ENCODE measurements around the gene ATP6V1D. TPM values are rescaled to one million over a fixed set of nuclear protein-coding genes. Genes with fewer than 3 reads are reported as not detected.

ATP6V1D gene
- total and polyA plus RNA-seq, 2 of the 8 experiments (the other 6 are each of a cell fraction or from before 2014, with no cell fraction given): 45.1 to 76.3 TPM

DNA sequence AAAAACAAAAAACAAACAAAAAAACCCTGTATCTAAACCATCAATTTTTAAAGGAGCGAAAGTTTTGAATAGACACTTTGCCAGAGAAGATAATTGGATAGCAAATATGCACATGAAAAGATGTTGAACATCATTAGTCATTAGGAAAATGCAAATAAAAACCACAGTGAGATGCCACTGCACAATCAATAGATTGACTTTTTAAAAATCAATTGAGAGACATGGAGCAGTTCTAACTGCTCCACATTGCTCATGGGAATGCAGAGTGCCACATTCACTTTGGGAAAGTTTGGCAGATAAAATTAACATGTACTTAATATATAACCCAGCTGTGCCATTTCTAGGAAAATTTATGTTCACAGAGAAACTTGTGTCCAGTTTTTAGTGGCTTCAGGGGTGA, 13.2 kb upstream of the ATP6V1D start:
- ChIA-PET CTCF (ENCODE audit: partially characterized antibody) (no interaction called here), POLR2A (ENCODE audit: partially characterized antibody) (no interaction called here)
- no peak overlapping the region for H2BK120ac ChIP-seq (replicated peaks; ENCODE audit: low read depth, low read length)
- no peak overlapping the region for H2AFZ ChIP-seq (ENCODE audit: low read length)
- H2BK20ac ChIP-seq (ENCODE audit: low read length): no peak overlapping the region
- no peaks in the 10 kb centered on the region for H3K9me3 ChIP-seq (ENCODE audit: insufficient read depth in 2 of 2, low read depth in 1 of 2, low read length in 1 of 2)
- DNase-seq (ENCODE audit: low read depth in 1 of 2, low spot score in 2 of 2) (no peak), FAIRE-seq (no peak)
- TF ChIP-seq KDM1A (IDR thresholded peaks at IDR 0.05; ENCODE audit: borderline replicate concordance, low read length) (no peak), NRF1 (IDR thresholded peaks at IDR 0.05; ENCODE audit: low read depth, low read length) (no peak), POLR2A (IDR thresholded peaks at IDR 0.05; ENCODE audit: control extremely low read depth in 1 of 2, low read depth in 2 of 2, low read length in 2 of 2) (no peak), JUND (IDR thresholded peaks at IDR 0.05; ENCODE audit: low read length) (no peak), TAF7 (optimal IDR thresholded peaks at IDR 0.05; ENCODE audit: borderline replicate concordance, low read depth, low read length) (no peak), SP2 (IDR thresholded peaks at IDR 0.05; ENCODE audit: low read length) (no peak), EZH2 (IDR thresholded peaks at IDR 0.05; ENCODE audit: low read depth, low read length, severe bottlenecking) (no peak), BCL11A (IDR thresholded peaks at IDR 0.05; ENCODE audit: low read depth in 2 of 2, low read length in 2 of 2) (no peak), SUZ12 (IDR thresholded peaks at IDR 0.05; ENCODE audit: low read length) (no peak), JUN (IDR thresholded peaks at IDR 0.05; ENCODE audit: low read depth, low read length) (no peak), CHD2 (IDR thresholded peaks at IDR 0.05; ENCODE audit: low read length) (no peak), POU5F1 (IDR thresholded peaks at IDR 0.05; ENCODE audit: low read depth, low read length) (no peak), SP1 (IDR thresholded peaks at IDR 0.05; ENCODE audit: low read depth, low read length) (no peak)
- no peak overlapping the region for H4K8ac ChIP-seq (ENCODE audit: extremely low read depth, insufficient read depth, low read length)
- H3K27ac ChIP-seq (ENCODE audit: low read depth, low read length): no peak overlapping the region
- no peak overlapping the region for H2AK5ac ChIP-seq (ENCODE audit: low read depth, low read length)
- peaks cover 0 to 9% of the 10 kb centered on the region in 2 experiments; a peak in 1 of 4 replicates for H3K79me2 ChIP-seq (ENCODE audit: control insufficient read depth in 1 of 2, insufficient read depth in 2 of 2, low read length in 2 of 2)
- no peak overlapping the region for H3K9ac ChIP-seq (replicated peaks in 1 of 4; ENCODE audit: extremely low read depth in 1 of 4, low read depth in 3 of 4, low read length in 3 of 4)
- H4K5ac ChIP-seq (ENCODE audit: insufficient read length, low read depth, low read length): no peak overlapping the region
- no peak overlapping the region for H3K4ac ChIP-seq (replicated peaks; ENCODE audit: insufficient read length, low read depth, low read length)
- no peak overlapping the region for H2BK15ac ChIP-seq (ENCODE audit: low read length)
- H3K36me3 ChIP-seq (ENCODE audit: control insufficient read depth in 2 of 4, insufficient read depth in 4 of 4, low read length in 3 of 4): peaks cover 14 to 79% (median 42%) of the 10 kb centered on the region in 4 experiments
- no peaks in the 10 kb centered on the region for H3K4me1 ChIP-seq (replicated peaks in 1 of 4; ENCODE audit: control insufficient read depth in 3 of 4, insufficient read depth in 4 of 4, low read length in 3 of 4)
- H4K20me1 ChIP-seq (replicated peaks in 1 of 2; ENCODE audit: control insufficient read depth in 1 of 2, insufficient read depth in 2 of 2, low read length in 2 of 2): peaks cover 0 to 5% of the 10 kb centered on the region in 2 experiments
- no peaks in the 10 kb centered on the region for H3K27me3 ChIP-seq (replicated peaks in 1 of 4; ENCODE audit: control insufficient read depth in 3 of 4, extremely low read depth in 1 of 4, insufficient read depth in 3 of 4, low read length in 3 of 4)
- no peak overlapping the region for H3K4me2 ChIP-seq (ENCODE audit: insufficient read depth in 1 of 2, low read depth in 2 of 2, low read length in 2 of 2)
- no peak overlapping the region for H3K23ac ChIP-seq (ENCODE audit: insufficient read length)
- H3K18ac ChIP-seq (ENCODE audit: extremely low read depth, low read length): no peak overlapping the region
- no peak overlapping the region for H3K56ac ChIP-seq (replicated peaks; ENCODE audit: insufficient read length, low read depth, low read length)
- H3K23me2 ChIP-seq (ENCODE audit: low read depth, low read length): no peaks in the 10 kb centered on the region
- 95% methylated on average over 1 of the region's 1 CpG; no CpG with 5 or more reads in 1 of the 2 experiments for WGBS, 2 experiments (ENCODE audit: extremely low coverage in 1 of 2, insufficient coverage in 1 of 2, insufficient read length in 1 of 2, insufficient replicate concordance in 2 of 2, low coverage in 1 of 2, low lambda C conversion rate in 2 of 2, missing lambda C conversion rate in 1 of 2)
- H3K4me3 ChIP-seq (ENCODE audit: extremely low read depth in 1 of 4, insufficient read depth in 2 of 4, low read depth in 3 of 4, low read length in 4 of 4): no peak overlapping the region
- H4K91ac ChIP-seq (replicated peaks; ENCODE audit: insufficient read length, low read length): no peak overlapping the region
- H2BK12ac ChIP-seq (ENCODE audit: low read depth, low read length): no peak overlapping the region
- no peaks in the 10 kb centered on the region; the same call in 1 of the 2 replicates for H3K79me1 ChIP-seq (ENCODE audit: low read depth, low read length)
- H3K14ac ChIP-seq (ENCODE audit: insufficient read length): no peak overlapping the region
- no peak overlapping the region for H2BK5ac ChIP-seq (ENCODE audit: low read depth, low read length)

Data from H1 (cell line).